Measurements from ENCODE around the gene CNN2.

Gene CNN2

GRCh38 chr19:1052349-1052975 lies 26.1 kb downstream of the CNN2 start:
- DNase-seq = no peak

- DNase-seq = no peak
These were observed 27.0 kb downstream of the CNN2 start for GRCh38 chr19:1053176-1054101.

- no peak for DNase-seq
These were observed 28.0 kb downstream of the CNN2 start for GRCh38 chr19:1054102-1055027.

GRCh38 chr19:1055028-1055425 lies 28.6 kb downstream of the CNN2 start:
- DNase-seq = no peak

GRCh38 chr19:1055886-1056620 lies 29.6 kb downstream of the CNN2 start:
- no peak for DNase-seq

- no peak for DNase-seq
These were observed 30.9 kb downstream of the CNN2 start for GRCh38 chr19:1057176-1057855.

GRCh38 chr19:1058112-1058511 lies 31.7 kb downstream of the CNN2 start:
- no peak for DNase-seq

GRCh38 chr19:1060689-1061088 lies 34.3 kb downstream of the CNN2 start:
- DNase-seq = no peak

GRCh38 chr19:1061987-1062386 lies 35.6 kb downstream of the CNN2 start:
- DNase-seq = no peak

GRCh38 chr19:1062387-1063029 lies 36.1 kb downstream of the CNN2 start:
- no peak for DNase-seq

GRCh38 chr19:1063030-1063908 lies 36.9 kb downstream of the CNN2 start:
- DNase-seq = no peak

- no peak for DNase-seq
These were observed 37.7 kb downstream of the CNN2 start for GRCh38 chr19:1063909-1064660.

- DNase-seq = no peak
These were observed 38.5 kb downstream of the CNN2 start for GRCh38 chr19:1064661-1065605.

- no peak for DNase-seq
These were observed 39.2 kb downstream of the CNN2 start for GRCh38 chr19:1065606-1066109.

- DNase-seq = no peak
These were observed 39.9 kb downstream of the CNN2 start for GRCh38 chr19:1066251-1066747.

- DNase-seq = no peak
These were observed 40.4 kb downstream of the CNN2 start, which contains the start of gene ARHGAP45 for GRCh38 chr19:1066748-1067340. TSS of gene ARHGAP45 (plus strand) at chr19:1067167. CDS start at chr19:1067406, 239 bp downstream.

GRCh38 chr19:1067341-1067957 lies 41.0 kb downstream of the CNN2 start:
- DNase-seq = no peak
